HG03575 (cell line): ENCODE data around the gene SLC2A14.
"Not testable (repeated sequence)": the region's sequence is repeated elsewhere in the genome, so short reads cannot be mapped to it uniquely, and the experiment has no call there.

Experiments used
- ATAC-seq: cut with Tn5 transposase; IDR thresholded peaks from one replicate; pipeline ENCODE4 v1.9.1; 2021; ENCODE audit not compliant: unreplicated experiment, insufficient number of reproducible peaks, low FRiP score; ENCODE audit errors: extremely low read depth

SLC2A14 gene

DNA sequence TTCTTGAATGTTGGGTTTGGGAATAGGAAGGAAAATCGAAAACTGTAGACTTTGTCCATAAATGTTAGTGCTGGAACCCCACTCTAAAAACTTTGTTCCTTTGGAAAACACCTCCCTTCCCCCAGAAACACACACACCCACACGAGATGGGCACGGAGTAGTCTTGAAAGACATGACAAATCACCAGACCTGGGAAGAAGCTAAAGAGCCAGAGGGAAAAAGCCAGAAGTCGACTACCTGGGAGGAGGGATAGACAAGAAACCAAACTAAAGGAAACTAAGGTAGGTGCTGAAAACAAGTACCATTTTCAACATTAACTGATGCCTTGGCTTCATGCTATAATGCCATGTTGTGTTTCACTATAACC is 84.4 kb downstream of the SLC2A14 start:
- no peak for ATAC-seq

DNA sequence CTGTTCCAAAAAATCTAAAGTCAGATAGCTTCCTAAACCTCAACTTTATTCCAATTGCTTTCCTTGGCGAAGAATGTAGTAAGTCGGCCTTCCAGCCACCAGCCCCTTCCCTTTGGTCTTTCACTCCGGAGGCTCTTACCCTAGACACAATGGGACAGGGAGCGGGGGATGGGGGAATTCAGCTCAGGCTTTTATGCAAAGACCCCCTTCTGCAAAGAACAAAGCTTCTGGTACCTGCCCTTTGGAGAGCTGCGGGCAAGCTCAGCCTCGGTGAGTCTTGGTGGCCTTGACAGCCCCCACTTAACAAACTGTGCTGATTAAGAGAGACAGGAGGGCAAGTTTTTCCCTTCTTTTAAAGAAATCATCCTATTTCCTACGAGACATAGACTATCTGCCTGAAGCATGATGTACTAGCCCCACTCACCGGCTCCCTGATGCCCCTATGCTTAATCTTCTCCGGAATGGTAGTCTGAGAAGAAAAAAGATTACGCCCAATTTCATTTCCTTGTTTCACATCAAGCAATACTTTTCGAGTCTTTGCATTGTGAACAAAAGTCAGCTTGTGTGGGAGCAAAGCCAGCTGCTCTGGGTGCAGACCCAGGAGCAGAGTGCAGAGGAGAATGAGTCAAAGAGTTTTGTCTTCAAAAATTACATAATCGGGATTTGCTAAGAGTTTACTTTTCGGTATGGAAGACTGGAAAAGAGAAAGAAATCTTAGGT is 85.0 kb downstream of the SLC2A14 start:
- no peak for ATAC-seq

DNA sequence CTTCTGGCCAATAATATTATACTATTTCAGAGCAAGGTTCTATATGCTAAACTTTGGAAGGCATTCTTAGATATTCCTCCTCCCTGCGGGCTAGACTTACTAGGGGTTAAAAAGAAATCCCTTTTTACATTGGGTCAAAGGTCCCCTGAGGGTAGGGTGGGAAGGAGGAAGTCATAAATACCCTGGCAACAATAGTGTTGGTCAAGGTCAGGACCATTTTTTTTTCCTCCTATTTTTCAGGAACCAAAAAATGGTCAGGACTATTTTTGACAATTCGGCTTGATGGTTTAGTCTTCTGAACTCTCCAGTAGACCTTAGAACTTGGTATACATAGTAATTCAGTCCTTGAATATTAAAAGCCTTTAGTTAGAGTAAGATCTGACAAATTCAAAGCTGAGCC is 88.0 kb downstream of the SLC2A14 start:
- no peak for ATAC-seq

DNA sequence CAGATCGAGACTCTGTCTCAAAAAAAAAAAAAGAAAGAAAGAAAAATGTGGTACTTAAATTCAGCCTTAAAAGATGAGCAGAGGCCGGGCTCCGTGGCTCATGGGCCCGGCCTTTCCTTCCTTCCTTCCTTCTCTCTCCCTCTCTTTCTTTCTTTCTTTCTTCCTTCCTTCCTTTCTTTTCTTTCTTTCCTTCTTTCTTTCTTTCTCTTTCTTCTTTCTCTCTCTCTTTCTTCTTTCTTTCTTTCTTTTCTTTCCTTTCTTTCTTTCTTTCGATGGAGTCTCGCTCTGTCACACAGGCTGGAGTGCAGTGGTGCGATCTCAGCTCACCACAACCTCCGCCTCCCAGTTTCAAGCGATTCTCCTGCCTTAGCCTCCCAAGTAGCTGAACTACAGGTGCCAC is 89.3 kb downstream of the SLC2A14 start:
- ATAC-seq = not testable (repeated sequence)

DNA sequence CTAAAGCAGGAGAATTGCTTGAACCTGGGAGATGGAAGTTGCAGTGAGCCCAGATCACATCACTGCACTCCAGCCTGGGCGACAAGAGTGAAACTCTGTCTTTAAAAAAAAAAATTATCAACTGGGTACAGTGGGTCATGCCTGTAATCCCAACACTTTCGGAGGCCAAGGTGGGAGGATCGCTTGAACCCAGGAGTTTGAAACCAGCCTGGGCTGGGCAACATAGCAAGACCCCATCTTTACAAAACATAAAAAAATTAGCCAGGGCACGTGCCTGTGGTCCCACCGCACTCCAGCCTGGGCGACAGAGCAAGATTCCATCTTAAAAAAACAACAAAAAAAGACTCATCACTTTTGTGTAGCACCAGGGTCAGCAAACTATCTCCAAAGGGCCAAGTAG is 90.7 kb downstream of the SLC2A14 start:
- no peak for ATAC-seq

DNA sequence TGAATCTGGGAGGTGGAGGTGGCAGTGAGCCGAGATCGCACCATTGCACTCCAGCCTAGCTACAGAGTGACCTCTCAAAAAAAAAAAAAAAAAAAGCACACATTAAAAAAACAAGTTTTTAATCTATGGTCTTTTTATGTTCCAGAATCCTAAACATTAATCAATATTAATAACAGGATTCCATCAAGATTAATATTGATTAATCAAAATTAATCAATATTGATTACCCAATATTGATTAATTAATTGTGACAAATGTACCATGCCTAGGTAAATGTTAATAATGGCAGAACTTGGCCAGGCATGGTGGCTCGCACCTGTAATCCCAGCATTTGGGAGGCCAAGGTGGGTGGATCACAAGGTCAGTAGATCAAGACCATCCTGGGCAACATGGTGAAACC is 91.4 kb downstream of the SLC2A14 start:
- no peak for ATAC-seq

DNA sequence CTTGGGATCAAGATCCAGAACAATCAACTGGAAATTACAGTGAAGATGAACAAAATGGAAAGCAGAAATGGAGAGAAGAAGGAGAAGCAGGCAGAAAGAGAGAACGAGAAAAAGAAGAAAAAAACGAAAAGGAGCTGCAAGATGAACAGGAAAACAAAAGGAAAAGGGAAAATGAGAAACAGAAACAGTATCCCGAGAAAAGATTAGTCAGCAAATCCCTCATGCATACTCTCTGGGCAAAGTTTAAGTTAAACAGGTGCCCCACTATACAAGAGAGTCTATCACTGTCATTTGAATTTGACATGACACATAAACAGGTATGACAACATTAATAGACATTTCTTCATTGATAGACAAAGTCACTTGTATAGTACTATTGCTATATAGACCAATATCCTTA is 102.7 kb downstream of the SLC2A14 start:
- ATAC-seq = no peak
